HuH-7 (cell line): ENCODE results near the gene ARHGAP15.
"Not testable (repeated sequence)": the region's sequence is repeated elsewhere in the genome, so short reads cannot be mapped to it uniquely, and the experiment has no call there.

Experiments used
- DNase-seq: peaks from one replicate; pipeline ENCODE4 v3.0.0; 2011; ENCODE audit warnings: low spot score

Gene ARHGAP15

DNA sequence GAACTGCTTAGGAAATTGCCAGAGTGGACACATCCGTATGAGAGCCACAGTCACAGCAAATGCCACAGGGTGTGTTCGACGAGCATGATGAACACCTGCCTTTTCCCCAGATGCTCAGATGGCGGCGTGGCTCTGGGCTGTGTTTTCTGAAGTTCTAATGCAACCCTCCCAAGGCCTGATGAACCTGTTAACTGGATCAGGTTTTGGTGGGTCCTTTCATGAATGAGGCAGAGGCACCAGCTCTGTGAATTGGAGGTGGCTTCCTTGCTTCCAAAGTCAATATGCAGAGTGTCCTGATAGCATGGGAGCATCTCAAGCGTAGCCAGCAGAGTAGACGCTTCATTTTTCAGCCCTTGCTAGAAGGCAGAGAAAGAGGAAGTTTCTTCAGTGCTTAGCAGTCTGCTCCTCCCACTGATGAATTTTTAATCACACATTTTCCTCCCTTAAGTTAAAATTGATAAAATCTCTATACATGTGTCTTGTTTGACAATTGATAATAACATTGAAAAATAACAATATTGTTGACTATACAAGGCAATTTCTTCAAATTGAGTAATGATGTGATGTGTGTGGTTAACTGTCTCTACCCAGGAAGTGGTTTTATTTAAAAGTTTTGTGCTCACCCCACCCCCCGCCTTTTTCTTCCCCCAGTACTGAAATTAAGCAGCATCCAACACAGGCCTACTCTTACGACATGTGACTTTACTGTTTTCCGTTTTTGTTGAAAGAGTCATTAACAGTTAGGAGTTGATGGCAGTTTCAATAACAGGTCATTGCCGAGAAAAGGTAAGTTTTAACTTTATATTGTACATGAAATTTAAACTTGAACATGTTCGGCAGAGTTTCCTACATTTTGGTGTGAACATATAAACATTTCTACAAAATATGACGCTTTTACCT, at the start of gene ARHGAP15:
TSS of gene ARHGAP15 (plus strand) at position 739 of the 900 bp plus-strand sequence.
- no peak for DNase-seq

- no peak for DNase-seq
Observed at GRCh38 chr2:143081616-143082015, 47.6 kb upstream of the ARHGAP15 start.

DNA sequence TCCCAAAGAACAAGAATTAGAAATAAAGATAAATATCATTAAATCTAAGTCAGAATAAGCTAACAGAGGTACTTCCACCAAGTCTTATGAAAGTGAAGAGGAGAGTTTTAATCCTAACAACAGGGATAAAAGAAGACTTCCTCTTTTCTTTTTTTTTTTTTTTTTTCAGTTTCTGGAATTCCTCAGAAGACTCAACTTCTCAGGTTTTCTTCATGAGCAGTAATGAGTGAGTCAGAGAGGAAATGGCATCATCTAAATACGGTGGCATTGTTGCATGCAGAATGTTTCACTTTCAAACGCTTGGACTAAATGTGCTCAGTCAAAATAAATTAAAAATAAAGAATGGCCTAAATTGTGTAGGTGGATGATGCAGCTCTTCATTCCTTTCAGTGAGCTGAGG, 45.6 kb upstream of the ARHGAP15 start:
- no peak for DNase-seq

- no peak for DNase-seq
Observed at GRCh38 chr2:143084462-143084861, 44.8 kb upstream of the ARHGAP15 start.

GRCh38 chr2:143085125-143085784, 44.0 kb upstream of the ARHGAP15 start:
- DNase-seq, result no peak

- no peak for DNase-seq
Observed at GRCh38 chr2:143087033-143087432, 42.2 kb upstream of the ARHGAP15 start.

DNA sequence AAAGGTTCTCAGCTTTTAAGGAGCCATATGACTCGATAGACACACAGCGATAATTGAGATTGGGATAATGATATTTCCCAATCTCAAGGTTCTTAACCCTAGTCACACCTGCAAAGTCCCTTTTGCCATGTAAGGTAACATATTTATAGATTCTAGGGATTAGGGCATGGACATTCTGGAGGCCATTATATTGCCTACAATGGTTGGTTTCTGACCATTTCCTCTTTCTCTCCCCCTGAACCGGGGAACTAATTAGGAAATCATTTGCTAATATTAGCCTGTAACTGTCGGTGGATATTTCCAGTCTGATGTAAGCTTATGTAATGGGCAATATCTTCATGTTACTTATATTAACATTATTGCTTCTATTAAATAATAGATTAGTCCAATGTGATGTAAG, 40.8 kb upstream of the ARHGAP15 start:
- no peak for DNase-seq

GRCh38 chr2:143089520-143089919, 39.7 kb upstream of the ARHGAP15 start:
- DNase-seq, result not testable (repeated sequence)

DNA sequence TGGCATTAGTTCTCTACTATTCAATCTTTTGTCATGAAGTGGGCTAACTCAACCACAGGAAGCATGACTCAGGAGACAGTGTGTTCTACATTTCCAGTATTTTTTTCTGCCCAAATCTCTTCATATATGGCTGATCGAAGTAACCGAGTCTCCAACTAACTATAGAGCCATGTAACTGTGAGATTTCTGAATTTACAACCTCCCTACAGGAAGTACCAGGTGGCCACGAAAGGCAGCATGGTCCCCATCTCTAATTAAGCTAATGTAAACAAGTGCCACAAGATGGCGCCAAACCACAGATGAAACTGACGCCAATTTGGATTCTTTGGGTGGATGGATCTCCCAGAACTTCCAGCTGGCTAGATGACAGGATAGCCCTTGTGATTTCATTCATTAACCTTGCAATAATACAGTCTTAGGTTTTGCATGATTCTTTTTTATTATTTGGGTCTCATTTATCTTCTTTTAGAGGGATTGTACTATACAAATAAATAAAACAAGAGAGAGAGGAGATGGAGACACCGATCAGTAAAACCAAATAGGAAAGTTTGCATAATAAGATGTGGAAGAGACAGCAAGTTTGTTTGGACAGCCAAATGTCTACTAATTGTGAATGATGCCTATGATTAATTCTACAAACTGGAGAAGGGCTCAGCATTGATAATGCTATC, 18.3 kb upstream of the ARHGAP15 start:
- DNase-seq, result peak; percentile 22

- DNase-seq, result no peak
Observed at GRCh38 chr2:143117225-143117624, 12.0 kb upstream of the ARHGAP15 start.

GRCh38 chr2:143121079-143121478, 8.1 kb upstream of the ARHGAP15 start:
- no peak for DNase-seq

DNA sequence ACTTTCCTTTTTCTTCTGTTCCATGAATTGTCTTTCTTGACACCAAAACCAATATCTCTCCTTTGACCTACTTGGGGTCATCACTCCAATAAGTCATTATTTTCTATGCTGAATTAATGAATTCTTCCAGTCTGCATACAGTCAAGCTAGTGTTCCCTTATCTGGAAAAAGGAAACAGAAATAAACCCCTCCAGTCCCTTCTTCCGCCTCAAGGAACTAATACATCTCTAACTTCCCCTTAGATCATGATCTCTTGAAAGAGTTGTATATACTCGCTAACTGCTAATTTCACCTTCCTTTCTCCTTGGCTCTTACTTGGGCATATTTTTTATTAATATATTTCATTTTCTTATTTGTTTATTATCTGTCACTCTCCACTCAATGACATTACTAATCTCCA, 7.3 kb upstream of the ARHGAP15 start:
- DNase-seq, result no peak

DNA sequence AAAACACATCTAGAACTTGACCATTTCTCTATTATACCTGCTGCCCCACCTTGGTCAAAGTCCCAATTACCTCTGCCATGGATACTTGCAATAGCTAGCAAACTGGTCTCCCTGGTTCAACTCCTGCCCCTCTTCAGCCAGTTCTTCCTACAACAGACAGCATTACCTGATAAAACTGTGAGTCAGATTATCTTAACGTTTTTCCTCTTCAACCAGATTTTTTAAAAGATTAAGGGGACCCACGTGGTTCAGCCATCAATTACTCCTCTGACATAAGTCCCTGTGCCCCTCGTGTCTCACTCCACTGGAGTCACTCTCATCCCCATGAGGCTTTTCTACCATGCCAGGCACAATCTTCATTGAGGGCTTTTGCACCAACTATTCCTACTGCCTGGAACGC, 5.3 kb upstream of the ARHGAP15 start:
- no peak for DNase-seq

GRCh38 chr2:143124445-143124844, 4.8 kb upstream of the ARHGAP15 start:
- no peak for DNase-seq

- DNase-seq, result no peak
Observed at GRCh38 chr2:143125717-143126116, 3.5 kb upstream of the ARHGAP15 start.

- no peak for DNase-seq
Observed at GRCh38 chr2:143132355-143132754, 3.1 kb downstream of the ARHGAP15 start.

DNA sequence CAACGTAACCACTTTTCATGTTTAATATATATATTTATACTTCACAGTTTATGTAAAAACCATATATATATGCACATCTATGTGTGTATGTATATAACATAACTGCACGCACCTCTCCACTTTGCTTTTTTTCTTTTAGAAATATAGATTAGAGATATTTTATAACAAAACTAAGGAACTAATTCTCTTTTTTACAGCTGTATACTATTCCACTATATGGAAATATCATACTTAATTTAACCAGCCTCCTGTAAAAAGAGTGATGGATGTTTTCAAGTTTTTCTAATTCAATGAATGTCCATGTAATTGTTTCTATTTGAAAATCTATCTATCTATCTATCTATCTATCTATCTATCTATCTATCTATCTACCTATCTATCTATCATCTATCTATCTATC, 4.6 kb downstream of the ARHGAP15 start:
- no peak for DNase-seq

- no peak for DNase-seq
Observed at GRCh38 chr2:143138292-143138691, 9.1 kb downstream of the ARHGAP15 start.

DNA sequence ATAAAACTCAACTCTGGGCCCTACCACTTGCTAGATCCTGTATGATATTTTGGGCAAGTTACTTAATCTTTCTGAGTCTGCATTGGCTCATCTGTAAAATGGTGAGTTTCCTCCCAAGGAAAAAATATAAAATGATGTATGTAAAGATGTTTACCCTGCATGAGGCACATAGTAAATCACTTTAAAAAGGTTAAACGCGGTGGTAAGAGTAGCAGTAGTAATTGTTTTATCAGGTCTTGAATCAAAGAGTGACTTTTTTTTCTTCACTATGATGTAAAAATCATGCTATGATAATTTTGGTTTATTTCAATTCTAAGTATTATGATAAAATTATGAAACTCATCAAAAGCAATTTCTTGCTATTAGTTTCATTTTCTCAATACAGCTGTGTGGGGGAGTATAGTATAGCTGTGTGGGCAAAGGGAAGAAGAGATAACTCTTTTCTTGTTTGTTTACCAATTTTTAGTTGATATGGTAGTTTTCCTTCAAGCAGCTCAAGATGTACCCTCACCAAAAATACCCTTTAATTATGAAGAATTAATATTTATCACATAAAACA, 10.7 kb downstream of the ARHGAP15 start:
- DNase-seq, result no peak

DNA sequence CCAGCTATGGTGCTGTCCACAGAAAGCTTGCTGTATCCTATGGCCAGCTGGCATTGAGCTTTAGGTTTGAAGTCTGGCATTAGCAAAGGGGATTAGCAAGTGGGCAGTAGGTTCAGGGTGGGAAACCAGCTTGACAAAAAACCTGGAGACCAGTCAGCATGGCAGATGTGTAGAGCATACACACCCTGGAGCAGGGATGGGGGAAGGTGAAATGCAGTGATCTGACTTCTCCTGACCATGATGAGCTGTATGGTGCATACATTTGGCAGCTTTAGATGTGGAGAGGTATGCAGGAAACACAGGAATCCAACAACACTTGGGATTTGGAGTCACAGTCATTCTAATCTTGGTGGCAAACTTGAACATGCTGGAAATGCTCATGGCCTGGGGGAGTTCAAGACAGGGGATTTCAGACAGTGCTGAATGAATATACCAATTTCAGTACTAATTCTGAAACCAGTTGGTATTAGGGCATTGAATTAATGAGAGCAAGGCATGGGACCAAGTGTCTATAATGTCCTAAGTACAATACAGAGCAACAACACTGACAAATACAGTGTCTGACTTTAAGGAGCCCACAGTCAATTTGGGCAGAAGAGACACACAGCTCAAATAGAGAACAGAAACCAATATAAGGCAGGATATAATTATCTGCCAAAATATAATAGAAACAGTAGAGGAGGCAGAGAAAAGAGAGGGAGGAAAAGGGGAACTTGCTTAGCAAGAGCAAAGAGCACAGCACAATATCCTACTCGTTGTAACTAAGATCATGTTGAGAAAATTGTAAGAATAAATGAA, 11.8 kb downstream of the ARHGAP15 start:
- DNase-seq, result no peak

- DNase-seq, result no peak
Observed at GRCh38 chr2:143142598-143142997, 13.4 kb downstream of the ARHGAP15 start.
